Right renal cortex interstitium (tissue), 3 donors: ENCODE results near the gene INPP5F. TPM values are rescaled to one million over a fixed set of nuclear protein-coding genes. Genes with fewer than 3 reads are reported as not detected.
A peak's percentile ranks its signal among the peaks of the same experiment; 100 is the strongest.

ENCODE experiments used
- DNase-seq, 3 donors: peaks; one replicate each; pipeline ENCODE4 v3.0.0-alpha.2; 2013; ENCODE audit warnings: low read depth in 3 of 3, low spot score in 2 of 3
- polyA plus RNA-seq, 3 donors: library from polyadenylated mRNA; unstranded; fragments of 120-200 nt; gene quantifications; one replicate each; pipeline ENCODE4 v1.2.1, GENCODE V29; 2013; ENCODE audit not compliant: insufficient read length in 3 of 3

Gene INPP5F, protein sequence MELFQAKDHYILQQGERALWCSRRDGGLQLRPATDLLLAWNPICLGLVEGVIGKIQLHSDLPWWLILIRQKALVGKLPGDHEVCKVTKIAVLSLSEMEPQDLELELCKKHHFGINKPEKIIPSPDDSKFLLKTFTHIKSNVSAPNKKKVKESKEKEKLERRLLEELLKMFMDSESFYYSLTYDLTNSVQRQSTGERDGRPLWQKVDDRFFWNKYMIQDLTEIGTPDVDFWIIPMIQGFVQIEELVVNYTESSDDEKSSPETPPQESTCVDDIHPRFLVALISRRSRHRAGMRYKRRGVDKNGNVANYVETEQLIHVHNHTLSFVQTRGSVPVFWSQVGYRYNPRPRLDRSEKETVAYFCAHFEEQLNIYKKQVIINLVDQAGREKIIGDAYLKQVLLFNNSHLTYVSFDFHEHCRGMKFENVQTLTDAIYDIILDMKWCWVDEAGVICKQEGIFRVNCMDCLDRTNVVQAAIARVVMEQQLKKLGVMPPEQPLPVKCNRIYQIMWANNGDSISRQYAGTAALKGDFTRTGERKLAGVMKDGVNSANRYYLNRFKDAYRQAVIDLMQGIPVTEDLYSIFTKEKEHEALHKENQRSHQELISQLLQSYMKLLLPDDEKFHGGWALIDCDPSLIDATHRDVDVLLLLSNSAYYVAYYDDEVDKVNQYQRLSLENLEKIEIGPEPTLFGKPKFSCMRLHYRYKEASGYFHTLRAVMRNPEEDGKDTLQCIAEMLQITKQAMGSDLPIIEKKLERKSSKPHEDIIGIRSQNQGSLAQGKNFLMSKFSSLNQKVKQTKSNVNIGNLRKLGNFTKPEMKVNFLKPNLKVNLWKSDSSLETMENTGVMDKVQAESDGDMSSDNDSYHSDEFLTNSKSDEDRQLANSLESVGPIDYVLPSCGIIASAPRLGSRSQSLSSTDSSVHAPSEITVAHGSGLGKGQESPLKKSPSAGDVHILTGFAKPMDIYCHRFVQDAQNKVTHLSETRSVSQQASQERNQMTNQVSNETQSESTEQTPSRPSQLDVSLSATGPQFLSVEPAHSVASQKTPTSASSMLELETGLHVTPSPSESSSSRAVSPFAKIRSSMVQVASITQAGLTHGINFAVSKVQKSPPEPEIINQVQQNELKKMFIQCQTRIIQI
- polyA plus RNA-seq, result 10 to 100 TPM; 50.6 to 62.5 (median 58.1) TPM

DNA sequence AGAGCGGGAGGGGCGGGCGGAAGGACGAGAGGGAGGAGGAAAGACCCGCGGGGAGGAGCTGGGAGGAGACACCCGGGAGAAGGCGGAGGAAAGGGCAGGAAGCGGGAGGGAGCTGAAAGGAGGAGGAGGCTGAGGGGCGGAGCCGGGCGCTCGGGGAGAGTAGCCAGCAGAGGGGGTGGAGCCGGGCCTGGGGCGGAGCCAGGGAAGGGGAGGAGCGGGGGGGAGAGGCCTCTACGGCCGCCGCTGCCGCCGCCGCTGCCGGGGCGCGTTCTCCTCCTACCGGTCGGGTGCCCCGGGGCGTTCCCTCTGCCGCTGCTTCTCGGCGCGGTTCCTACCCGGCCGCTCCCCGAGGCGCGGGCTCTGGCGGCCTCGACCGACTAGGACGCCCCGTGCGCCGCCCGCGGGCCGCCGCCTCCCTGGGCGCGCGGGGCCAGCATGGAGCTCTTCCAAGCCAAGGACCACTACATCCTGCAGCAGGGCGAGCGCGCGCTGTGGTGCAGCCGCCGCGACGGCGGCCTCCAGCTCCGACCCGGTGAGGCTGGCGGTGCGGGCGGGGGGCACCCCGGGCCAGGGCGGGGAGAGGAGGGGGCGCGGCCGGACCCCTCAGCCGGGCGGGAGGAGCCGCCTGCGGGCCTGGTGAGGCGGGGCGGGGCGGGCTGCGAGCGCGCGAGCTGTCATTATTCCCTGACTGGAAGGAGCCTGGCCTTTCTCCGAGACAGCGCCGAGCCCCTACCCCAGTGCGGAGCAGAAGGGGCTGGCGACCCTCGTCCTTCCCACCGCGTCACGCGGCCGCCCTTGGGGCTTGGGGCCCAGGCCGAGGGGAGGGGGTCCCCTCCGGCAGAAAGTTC lies at the start of gene INPP5F:
Gene INPP5F, plus strand, starts transcription at position 223 of the 848 bp plus-strand sequence. Its CDS starts 213 bp downstream, at position 436.
- peak; percentile 89 to 97 (median 96) for DNase-seq

DNA sequence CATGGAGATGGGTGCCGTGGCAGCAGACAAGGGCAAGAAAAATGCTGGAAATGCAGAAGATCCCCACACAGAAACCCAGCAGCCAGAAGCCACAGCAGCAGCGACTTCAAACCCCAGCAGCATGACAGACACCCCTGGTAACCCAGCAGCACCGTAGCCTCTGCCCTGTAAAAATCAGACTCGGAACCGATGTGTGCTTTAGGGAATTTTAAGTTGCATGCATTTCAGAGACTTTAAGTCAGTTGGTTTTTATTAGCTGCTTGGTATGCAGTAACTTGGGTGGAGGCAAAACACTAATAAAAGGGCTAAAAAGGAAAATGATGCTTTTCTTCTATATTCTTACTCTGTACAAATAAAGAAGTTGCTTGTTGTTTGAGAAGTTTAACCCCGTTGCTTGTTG lies 48.7 kb upstream of the INPP5F start:
- DNase-seq, result no peak

DNA sequence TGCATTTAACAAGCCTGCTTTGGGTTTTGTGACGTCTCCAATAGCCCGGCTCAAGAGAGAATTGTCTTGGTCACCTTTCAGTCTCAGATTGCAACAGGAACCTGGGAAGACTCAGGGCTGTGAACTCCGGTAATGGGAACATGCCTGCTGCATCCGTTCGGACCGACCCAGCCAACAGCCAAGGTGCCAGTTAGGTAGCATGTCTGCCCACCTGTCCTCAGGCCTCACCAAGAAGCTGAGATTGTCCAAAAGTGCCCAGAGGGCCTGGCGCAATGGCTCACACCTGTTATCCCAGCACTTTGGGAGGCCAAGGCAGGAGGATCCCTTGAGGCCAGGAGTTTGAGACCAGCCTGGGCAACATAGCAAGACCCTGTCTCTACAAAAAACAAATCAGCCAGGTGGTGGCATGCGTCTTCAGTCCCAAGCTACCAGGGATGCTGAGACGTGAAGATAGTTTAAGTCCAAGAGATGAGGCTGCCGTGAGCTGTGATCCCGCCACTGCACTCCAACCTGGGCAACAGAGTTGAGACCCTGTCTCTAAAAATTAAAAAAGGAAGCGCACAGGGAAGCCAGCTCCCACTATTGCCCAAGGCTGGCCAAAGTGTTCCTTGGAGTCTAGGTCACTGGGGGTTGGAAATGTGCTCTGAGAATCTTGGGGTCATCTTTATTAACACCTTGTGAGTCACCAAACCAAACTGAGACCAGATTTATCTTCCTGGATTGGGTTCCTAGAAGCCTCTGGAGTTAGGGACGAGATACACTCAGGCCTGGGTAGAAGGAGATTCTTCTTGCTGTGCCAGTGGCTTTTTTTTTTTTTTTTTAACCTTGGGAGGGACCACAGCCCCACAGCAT lies 47.7 kb upstream of the INPP5F start:
- no peak for DNase-seq

DNA sequence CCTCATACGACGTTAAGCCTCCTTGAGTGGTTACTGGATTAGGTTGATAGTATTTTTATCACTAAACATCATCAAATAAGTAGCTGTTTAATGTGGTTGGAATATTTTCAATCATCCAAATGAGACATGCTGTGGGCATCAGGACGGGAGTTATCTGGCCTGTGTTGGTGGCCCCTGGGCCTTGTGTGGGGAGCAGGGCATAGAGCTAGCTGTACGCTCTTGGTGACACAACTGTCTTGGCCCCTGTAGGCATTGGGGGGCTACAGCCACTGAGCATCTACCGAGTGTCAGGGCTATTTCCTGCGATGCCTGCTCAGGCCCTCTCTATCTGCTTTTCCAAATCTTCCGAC lies 46.4 kb upstream of the INPP5F start:
- no peak for DNase-seq

DNA sequence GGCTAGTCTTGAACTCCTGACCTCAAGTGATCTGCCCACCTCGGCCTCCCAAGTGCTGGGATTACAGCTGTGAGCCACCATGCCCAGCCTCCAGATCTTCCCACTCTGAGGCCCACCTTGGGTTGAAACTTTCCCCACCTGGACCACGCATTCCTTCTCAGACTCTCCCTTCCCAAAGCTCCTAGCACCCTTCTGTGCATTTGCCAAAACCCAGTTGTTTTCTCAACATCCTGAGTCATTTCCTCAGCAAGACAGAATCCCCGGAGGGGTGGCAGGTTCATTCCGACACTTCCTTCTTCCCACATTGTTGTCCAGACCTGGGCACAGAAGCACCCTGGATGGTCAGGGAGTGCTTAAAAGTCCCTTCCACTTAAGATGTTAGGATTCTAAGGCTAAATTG lies 45.8 kb upstream of the INPP5F start:
- no peak for DNase-seq

DNA sequence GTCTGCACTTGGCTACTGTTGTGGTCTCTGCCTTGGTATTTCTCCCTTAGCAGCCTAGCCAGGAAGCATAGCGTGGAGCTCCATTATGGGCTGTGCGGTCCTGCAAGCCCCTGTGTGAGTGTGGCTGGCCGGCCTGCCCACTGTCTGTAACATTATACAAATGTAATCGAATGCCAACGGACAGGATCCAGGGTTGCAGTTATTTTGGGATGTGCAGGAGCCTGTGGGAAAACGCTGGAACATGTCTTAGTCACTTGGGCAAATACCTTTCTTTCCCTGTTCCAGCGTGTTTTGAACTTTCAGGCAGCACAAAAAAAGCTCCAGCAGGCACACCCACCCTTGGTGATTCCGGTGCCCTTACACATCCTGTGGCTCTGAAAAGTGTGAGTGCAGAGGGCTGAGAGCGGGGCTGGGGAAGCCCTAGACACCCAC lies 45.2 kb upstream of the INPP5F start:
- no peak for DNase-seq

DNA sequence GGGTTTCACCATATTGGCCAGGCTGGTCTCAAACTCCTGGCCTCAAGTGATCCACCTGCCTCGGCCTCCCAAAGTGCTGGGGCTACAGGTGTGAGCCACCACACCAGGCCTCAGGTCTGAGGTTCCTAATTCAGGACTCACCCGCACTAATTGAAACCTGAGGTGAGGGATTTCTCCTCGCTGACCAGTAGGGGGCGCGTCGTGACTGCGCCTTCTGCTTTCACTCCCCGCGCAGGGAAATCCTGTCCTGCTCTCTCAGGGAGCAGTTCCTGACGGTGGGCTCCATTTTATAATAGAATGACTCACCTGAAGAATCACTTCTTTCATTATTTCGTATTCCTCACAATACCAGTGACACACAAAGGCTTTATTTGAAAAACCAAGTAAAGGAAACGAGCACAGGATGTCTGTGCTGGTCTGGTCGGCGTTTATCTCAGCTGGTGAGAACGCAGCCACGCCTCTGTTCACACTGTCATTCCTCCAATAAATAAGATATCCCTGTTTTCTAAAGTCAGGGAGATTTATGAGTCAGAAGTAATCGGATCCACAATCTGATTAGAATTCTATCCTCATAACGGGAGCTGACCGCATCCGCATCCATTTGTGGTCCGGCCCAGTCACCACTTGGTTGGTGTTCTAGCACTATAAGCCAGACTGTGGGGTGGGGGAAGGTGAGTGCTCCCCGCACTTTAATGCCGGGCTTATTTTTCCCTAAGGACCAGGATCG lies 39.2 kb upstream of the INPP5F start:
- peak; percentile 64 to 67 (median 65) for DNase-seq

DNA sequence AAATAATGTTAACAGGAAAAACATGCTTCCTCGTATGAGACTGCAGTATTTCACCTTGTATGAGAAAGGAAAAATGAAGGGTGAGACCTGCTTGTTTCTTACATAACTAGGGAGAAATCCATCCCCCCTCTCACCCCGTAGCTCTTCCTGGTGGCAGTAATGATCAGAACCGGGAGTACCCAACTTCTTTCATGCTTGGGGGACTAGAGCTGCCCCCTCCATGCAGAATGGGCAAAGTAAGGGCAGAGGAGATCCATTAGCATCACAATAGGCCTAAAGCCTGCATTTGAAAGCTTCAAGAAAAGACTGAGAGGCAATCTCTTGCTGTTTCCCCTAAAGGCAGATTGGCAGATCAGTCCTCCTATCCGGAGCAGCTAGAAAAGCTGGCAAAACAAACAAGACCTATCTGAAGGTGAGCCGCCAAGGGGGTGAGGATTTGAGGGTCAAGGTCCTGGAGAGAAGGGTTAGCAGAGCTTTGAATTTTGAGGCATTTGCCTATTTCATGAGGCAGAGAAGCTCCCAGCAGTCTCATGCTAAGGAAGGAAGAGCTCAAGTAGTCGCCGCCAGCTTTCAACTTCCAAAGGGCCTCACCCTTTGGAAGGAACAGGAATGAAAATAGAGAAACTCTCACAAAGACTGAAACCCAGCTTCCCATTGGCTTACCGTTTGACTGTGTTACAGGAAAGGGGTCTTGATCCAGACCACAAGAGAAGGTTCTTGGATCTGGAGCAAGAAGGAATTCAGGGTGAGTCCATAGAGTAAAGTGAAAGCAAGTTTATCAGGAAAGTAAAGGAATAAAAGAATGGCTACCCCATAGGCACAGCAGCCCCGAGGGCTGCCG lies 38.4 kb upstream of the INPP5F start:
- no peak for DNase-seq

DNA sequence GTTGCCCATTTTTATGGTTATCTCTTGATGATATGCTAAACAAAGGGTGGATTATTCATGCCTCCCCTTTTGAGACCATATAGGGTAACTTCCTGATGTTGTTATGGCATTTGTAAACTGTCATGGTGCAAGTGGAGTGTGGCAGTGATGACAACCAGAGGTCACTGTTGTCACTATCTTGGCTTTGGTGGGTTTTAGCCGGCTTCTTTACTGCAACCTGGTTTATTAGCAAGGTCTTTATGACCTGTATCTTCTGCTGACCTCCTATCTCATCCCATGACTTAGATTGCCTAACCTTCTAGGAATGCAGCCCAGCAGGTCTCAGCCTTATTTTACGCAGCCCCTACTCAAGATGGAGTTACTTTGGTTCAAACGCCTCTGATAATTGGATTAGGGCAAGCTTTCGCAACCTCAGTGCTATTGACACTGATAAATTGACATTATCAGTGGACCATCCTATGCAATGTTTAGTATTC lies 37.8 kb upstream of the INPP5F start:
- DNase-seq, result no peak

DNA sequence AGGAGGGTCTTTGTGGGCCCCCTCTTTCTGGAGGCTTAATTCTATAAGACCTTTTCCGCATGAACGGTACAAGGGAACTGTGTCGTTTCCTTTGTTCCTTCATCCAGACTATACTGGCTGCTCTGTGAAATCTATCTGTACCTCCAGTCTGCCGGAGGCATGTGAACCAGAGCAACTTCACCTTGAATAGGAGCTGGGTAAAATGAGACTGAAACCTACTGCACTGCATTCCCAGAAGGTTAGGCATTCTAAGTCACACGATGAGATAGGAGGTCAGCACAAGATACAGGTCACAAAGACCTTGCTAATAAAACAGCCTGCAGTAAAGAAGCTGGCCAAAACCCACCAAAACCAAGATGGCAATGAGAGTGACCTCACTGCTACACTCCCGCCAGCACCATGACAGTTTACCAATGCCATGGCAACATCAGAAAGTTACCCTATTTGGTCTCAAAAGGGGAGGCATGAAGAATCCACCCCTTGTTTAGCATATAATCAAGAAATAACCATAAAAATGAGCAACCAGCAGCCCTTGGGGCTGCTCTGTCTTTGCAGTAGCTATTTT lies 36.8 kb upstream of the INPP5F start:
- DNase-seq, result no peak

DNA sequence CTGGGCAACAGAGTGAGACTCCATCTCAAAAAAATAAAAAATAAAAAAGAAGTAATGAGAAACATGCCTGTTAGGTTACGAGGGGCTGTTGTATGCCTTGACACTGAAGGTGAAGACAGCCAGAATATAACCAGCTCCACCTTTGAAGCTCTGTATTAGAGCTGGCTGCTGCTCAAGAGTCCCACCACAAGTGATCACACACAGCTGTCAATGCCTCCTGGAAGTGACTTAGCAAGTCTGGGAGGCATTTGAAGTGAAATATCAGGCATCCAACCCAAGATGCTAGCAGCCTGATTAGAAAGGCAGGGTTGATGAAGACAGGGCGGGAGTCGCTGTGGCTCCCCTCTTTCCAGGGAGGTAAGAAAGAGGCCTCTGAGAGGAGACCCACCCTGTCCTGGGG lies 34.1 kb upstream of the INPP5F start:
- no peak for DNase-seq

DNA sequence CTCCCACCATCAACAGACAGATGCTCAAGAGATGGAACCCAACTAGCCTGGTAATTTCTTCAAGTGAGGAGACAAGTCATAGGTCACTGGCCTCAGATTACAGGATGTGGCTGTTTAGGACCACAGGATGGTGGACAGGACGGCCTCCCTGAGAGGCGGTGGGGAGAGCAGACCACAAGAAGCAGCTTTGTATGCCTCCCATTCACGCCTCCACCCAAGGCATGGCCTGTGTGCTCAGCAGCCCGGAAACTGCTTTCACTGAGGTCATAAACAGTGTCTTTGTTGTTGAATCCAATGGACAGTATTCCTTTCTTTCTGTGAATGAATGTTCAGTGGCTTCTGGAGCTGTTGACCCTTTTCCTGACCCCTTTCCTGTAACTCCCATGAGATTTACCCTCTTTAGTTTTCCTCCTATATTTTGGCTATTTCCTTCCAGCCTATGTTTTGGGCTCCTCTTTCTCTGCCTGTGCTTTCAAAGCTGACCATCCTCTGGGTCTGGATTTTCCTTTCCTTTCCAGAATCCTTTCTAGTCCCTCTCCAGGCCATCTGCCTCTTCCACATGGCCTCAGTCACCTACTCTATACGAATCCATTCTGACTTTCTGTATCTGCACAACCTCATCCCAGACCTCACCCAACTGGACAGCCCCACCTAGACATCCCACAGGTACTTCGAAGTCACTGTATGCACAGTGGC lies 32.4 kb upstream of the INPP5F start:
- DNase-seq, result no peak

DNA sequence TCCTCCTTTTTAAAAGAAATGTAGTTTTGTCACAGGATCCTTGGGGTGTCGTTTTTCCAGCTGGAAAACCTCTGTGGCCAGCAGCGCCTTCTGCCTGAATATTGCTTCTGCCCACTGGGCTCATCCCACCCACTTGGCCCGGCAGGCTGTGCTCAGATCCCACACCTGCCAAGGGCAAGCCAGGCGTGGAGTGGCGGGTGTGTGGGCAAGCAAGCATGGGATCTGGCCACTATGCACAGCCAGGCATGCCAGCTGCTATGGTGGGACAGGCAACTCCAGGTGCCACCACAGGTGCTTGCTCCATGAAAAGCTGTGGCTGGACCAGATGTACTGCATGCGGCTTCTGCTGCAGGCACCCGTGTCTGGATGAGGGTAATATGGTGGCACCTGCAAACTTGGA lies 31.2 kb upstream of the INPP5F start:
- no peak for DNase-seq

DNA sequence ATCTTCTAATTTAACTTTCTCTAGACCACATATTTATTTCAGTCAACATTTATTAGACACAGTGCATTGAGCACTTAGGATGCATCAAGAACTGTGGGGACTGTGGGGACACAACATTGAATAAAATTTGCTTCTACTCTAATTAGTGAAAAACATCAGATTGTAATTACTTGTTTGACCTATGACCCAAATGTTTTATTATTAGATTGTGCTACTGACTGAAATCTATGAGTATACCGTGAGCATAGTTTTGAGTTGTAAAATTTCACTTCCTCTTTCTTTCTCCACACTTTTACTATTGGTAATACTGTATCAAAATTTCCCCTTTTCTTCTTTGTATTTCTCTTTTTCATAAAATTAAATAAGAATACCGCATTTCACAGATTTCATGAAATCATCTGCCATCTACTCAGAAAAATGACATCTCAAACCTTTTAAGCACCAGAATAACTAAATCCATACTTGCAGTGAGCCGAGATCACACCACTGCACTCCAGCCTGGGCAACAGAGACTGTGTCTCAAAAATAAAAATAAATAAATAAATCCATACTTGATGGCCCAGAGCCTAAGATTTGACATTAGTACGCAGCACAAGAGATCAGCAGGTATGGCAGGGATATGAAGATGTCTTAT lies 25.4 kb upstream of the INPP5F start:
- no peak for DNase-seq

DNA sequence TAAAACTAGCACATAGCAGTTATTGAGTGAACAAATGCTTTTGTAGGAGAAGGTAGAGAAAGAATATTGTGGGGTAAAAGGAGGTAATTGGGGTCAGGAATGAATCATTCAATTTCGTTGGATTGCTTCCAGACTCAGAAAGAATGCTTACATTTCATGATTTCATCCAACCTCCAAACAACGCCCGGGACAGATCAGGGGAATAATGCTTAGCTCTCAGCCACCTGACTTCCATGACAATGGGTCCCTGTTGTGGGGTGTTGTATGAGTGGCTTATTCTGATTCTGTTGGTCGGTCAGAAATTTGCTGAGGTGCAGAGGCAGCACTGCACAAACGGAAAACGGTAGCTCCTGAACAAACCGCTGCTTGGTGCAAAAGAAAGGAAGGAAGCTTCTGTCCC lies 24.0 kb upstream of the INPP5F start:
- DNase-seq, result no peak

DNA sequence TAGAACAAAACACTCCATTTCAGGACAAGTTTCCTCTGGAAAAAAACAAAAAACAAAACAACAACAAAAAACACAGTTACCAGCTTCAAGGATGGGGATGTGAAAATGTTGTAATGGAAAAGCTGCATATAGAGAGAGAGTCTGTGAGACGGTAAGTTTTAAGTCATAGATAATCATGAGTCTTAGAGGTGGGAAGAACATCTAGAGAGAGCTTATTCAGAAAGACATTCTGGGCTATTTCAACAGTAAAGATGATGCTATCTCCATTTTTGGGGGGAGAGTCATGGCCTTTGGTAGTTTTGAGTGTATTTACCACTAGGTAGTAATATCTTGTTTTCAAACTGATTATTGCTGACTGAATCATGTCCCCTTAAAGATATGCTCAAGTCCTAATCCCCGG lies 23.3 kb upstream of the INPP5F start:
- no peak for DNase-seq
